ENCODE data around the gene IARS1. TPM values are rescaled to one million over a fixed set of nuclear protein-coding genes. Genes with fewer than 3 reads are reported as not detected.

The IARS1 gene
- total RNA-seq, 1 experiment from 2014 or later, result 403 TPM

DNA sequence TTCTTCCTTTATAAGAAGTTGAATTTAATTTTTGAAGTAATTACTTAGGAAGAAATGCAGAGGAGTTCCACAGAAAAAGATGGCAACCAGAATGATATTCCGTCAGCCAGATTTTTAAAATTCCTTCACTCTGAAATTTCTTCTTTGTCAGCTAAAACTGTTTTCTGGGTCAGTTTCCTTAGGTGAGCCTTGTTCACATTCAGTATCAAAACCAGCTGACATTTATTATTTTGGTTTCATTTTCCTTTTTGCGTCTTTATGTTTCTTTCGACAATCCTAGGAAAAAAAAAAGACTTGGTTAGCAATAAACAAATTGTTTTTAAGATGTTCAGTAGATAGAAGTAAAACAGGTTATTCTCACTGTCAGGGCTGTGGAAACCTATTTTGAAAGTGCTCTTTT lies 4.1 kb upstream of the IARS1 start:
- peaks cover 80% of the 10 kb centered on the region for H3K36me3 Mint-ChIP-seq (ENCODE audit: insufficient read depth, unreplicated experiment)
- DNase-seq (ENCODE audit: unreplicated experiment), result no peak
- TF ChIP-seq, protein P1, sequence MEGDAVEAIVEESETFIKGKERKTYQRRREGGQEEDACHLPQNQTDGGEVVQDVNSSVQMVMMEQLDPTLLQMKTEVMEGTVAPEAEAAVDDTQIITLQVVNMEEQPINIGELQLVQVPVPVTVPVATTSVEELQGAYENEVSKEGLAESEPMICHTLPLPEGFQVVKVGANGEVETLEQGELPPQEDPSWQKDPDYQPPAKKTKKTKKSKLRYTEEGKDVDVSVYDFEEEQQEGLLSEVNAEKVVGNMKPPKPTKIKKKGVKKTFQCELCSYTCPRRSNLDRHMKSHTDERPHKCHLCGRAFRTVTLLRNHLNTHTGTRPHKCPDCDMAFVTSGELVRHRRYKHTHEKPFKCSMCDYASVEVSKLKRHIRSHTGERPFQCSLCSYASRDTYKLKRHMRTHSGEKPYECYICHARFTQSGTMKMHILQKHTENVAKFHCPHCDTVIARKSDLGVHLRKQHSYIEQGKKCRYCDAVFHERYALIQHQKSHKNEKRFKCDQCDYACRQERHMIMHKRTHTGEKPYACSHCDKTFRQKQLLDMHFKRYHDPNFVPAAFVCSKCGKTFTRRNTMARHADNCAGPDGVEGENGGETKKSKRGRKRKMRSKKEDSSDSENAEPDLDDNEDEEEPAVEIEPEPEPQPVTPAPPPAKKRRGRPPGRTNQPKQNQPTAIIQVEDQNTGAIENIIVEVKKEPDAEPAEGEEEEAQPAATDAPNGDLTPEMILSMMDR (IDR thresholded peaks at IDR 0.05; ENCODE audit: unreplicated experiment), result no peak
- ChIA-PET POLR2A (interaction anchor here (0.6 kb wide), 1 partner anchor 8 kb away, joined by 3 read pairs; no protein-coding TSS in a partner anchor), CTCF (no interaction called here)
- H3K4me1 Mint-ChIP-seq (ENCODE audit: insufficient read depth, unreplicated experiment), result peaks cover 12% of the 10 kb centered on the region
- no peak overlapping the region for H3K4me3 Mint-ChIP-seq (ENCODE audit: unreplicated experiment)
- intact Hi-C loops (cut with micrococcal nuclease), result no loop called here
- no peaks in the 10 kb centered on the region for H3K9me3 Mint-ChIP-seq (ENCODE audit: unreplicated experiment)
- no peaks in the 10 kb centered on the region for H3K27me3 Mint-ChIP-seq (ENCODE audit: insufficient read depth, unreplicated experiment)
- H3K27ac Mint-ChIP-seq (ENCODE audit: low read depth, unreplicated experiment), result no peak overlapping the region
- BruUV-seq (replicated peaks), result no TSS peak

DNA sequence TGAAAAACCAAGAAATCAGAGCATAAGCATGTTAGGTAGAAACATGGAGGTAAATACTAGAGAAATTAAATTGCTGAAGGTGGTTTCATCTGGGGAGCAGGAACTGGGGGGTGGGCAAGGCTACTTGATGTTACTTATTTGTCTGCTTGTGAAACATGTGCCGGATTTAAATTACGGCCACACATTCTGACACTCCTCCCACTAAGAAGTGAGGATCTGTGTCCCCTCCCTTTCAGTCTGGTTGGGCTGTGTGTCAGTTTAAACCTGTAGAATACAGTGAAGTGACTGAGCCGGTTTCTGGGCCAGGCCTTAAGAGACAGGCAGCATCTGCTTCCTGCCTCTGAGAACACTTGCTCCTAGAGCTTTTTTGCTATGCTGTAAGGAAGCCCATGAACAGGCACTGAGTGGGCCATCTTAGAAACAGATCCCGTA lies 2.3 kb upstream of the IARS1 start:
- Mint-ChIP-seq H3K4me1 (ENCODE audit: insufficient read depth, unreplicated experiment) (peaks cover 25% of the 10 kb centered on the region), H3K27me3 (ENCODE audit: insufficient read depth, unreplicated experiment) (no peaks in the 10 kb centered on the region), H3K4me3 (ENCODE audit: unreplicated experiment) (no peak overlapping the region), H3K27ac (ENCODE audit: low read depth, unreplicated experiment) (peak overlapping the region; percentile 96), H3K36me3 (ENCODE audit: insufficient read depth, unreplicated experiment) (peaks cover 77% of the 10 kb centered on the region), H3K9me3 (ENCODE audit: unreplicated experiment) (no peaks in the 10 kb centered on the region)
- TF ChIP-seq, protein P1 (IDR thresholded peaks at IDR 0.05; ENCODE audit: unreplicated experiment), result no peak
- intact Hi-C loops (cut with micrococcal nuclease), result no loop called here
- no TSS peak for BruUV-seq (replicated peaks)
- DNase-seq (ENCODE audit: unreplicated experiment), result no peak
- CTCF ChIA-PET, result interaction anchor here (0.7 to 1.1 kb wide), 3 partner anchors 20 to 1375 kb away, joined by 3 to 4 read pairs (median 3); no protein-coding TSS in a partner anchor
- POLR2A ChIA-PET, result interaction anchor here (1.8 kb wide), 1 partner anchor 29 kb away, joined by 4 read pairs; the partner anchor contains the start of gene NOL8

DNA sequence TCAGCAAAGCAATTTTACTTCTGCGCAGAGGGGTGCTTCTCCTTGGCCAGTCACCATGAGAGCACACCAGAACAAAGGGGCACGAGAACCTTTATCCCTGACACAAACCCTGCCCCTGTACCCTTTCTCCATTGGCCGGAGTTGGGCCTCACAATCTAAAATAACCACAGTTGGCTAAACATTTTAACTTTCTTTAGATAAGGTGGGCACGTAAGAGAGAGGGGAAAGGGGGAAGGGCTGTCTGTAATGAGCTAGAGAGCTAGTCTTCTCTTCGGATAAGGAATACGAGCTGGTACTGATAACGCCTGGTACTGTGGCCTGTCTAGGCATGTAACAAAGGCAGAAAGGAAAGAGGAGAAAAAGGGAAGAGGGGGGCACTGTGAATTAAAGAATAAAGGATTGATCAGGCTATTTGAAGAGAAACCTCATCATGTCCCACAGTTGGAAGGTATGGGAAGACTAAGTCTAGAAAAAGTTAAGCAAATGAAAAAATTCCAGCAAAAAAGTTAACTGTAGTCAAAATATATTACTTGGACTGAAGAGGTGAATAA lies 1.8 kb upstream of the IARS1 start:
- no TSS peak for BruUV-seq (replicated peaks)
- intact Hi-C loops (cut with micrococcal nuclease), result no loop called here
- no peak for DNase-seq (ENCODE audit: unreplicated experiment)
- ChIA-PET POLR2A (interaction anchor here (1.0 to 1.8 kb wide), 6 partner anchors 9 to 64 kb away, joined by 3 to 12 read pairs (median 4); partner anchors contain the start of genes CENPP and NOL8), CTCF (interaction anchor here (0.8 to 1.4 kb wide), 4 partner anchors 20 to 114 kb away, joined by 3 to 5 read pairs (median 4); no protein-coding TSS in a partner anchor)
- Mint-ChIP-seq H3K27ac (ENCODE audit: low read depth, unreplicated experiment) (peak overlapping the region; percentile 96), H3K4me3 (ENCODE audit: unreplicated experiment) (no peak overlapping the region), H3K9me3 (ENCODE audit: unreplicated experiment) (no peaks in the 10 kb centered on the region), H3K36me3 (ENCODE audit: insufficient read depth, unreplicated experiment) (peaks cover 77% of the 10 kb centered on the region), H3K27me3 (ENCODE audit: insufficient read depth, unreplicated experiment) (no peaks in the 10 kb centered on the region), H3K4me1 (ENCODE audit: insufficient read depth, unreplicated experiment) (peaks cover 27% of the 10 kb centered on the region)
- TF ChIP-seq, protein P1 (IDR thresholded peaks at IDR 0.05; ENCODE audit: unreplicated experiment), result no peak

DNA sequence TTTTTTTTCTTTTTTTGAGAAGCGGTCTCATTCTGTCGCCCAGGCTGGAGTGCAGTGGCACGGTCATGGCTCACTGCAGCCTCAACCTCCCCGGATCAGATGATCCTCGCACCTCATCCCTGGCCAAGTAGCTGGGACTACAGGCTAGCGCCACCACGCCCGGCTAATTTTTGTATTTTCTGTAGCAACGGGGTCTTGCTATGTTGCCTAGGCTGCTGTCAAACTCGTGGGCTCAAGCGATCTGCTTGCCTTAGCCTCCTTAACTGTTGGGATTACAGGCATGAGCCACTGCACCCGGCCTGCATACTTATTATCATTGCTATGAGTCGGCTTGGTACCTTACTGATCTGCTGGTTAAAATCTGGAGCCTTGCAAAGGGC lies 790 bp upstream of the IARS1 start:
- TF ChIP-seq, protein P1 (IDR thresholded peaks at IDR 0.05; ENCODE audit: unreplicated experiment), result no peak

More for the DNA sequence above, 790 bp upstream of the IARS1 start:
- Mint-ChIP-seq H3K9me3 (ENCODE audit: unreplicated experiment) (no peaks in the 10 kb centered on the region), H3K27ac (ENCODE audit: low read depth, unreplicated experiment) (peak overlapping the region; percentile 96), H3K4me3 (ENCODE audit: unreplicated experiment) (peak overlapping the region; percentile 80), H3K4me1 (ENCODE audit: insufficient read depth, unreplicated experiment) (peaks cover 27% of the 10 kb centered on the region), H3K27me3 (ENCODE audit: insufficient read depth, unreplicated experiment) (no peaks in the 10 kb centered on the region), H3K36me3 (ENCODE audit: insufficient read depth, unreplicated experiment) (peaks cover 77% of the 10 kb centered on the region)
- no TSS peak for BruUV-seq (replicated peaks)
- ChIA-PET CTCF (interaction anchor here (0.7 to 1.4 kb wide), 4 partner anchors 15 to 159 kb away, joined by 3 to 5 read pairs (median 4); no protein-coding TSS in a partner anchor), POLR2A (interaction anchor here (0.7 to 1.8 kb wide), 10 partner anchors 10 to 214 kb away, joined by 3 to 12 read pairs (median 3); partner anchors contain the start of genes CENPP and NOL8)
- intact Hi-C loops (cut with micrococcal nuclease), result loop anchor here (5.0 kb wide), 1 partner anchor 47 kb away; no protein-coding TSS in a partner anchor
- peak; percentile 23 for DNase-seq (ENCODE audit: unreplicated experiment)
